Sigmoid colon (tissue), 4 donors: Measurements from ENCODE around the gene PDE11A.

ENCODE experiments used
- EP300 ChIP-seq, 4 donors: sonication (generic); formaldehyde crosslinking; IDR thresholded peaks; one replicate each; pipeline ENCODE4 v1.6.1; 2017; ENCODE audit warnings: antibody characterized with exemption in 4 of 4
- POLR2A ChIP-seq, 2 donors: fragments of 450-650 bp; IDR thresholded peaks; one replicate each; pipeline ENCODE4 v1.6.1; 2016; ENCODE audit warnings: antibody characterized with exemption in 2 of 2, mild to moderate bottlenecking in 2 of 2, moderate library complexity in 2 of 2
- POLR2AphosphoS5 ChIP-seq, 4 donors: sonication (generic); formaldehyde crosslinking; IDR thresholded peaks; one replicate each; pipeline ENCODE4 v1.6.1; 2017; ENCODE audit warnings: antibody characterized with exemption in 4 of 4
- TF ChIP-seq, protein P1 (sequence below), 4 experiments: fragments of 450-650 bp in 3 of 4; fragments of 200-600 bp in 1 of 4; IDR thresholded peaks; one replicate each; pipeline ENCODE4 v1.5.1; 2016 to 2019; ENCODE audit warnings: antibody characterized with exemption in 4 of 4, mild to moderate bottlenecking in 3 of 4, moderate library complexity in 2 of 4

DNA sequence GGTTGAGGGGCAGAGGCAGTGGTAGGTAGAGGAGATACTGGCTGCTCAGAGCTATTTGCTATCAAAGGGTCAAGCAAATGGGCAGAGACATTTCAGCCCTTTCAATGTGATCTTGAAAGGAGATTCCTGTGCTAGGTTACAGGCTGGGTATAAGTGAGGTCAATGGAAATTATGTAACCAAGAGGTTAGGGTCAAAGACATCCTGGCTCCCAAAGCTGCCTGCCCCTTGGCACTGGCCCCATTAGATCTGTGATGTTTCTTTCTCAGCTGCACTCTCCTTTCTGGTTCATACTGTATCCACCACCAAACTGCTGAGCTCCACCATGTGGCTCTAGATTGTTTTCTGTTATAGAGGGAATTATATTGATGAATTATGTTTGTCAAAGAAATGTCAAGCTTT lies 479.6 kb downstream of the PDE11A start:
- TF ChIP-seq, protein P1, sequence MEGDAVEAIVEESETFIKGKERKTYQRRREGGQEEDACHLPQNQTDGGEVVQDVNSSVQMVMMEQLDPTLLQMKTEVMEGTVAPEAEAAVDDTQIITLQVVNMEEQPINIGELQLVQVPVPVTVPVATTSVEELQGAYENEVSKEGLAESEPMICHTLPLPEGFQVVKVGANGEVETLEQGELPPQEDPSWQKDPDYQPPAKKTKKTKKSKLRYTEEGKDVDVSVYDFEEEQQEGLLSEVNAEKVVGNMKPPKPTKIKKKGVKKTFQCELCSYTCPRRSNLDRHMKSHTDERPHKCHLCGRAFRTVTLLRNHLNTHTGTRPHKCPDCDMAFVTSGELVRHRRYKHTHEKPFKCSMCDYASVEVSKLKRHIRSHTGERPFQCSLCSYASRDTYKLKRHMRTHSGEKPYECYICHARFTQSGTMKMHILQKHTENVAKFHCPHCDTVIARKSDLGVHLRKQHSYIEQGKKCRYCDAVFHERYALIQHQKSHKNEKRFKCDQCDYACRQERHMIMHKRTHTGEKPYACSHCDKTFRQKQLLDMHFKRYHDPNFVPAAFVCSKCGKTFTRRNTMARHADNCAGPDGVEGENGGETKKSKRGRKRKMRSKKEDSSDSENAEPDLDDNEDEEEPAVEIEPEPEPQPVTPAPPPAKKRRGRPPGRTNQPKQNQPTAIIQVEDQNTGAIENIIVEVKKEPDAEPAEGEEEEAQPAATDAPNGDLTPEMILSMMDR (IDR thresholded peaks at IDR 0.05): no peak
- TF ChIP-seq EP300 (IDR thresholded peaks at IDR 0.05): no peak
- TF ChIP-seq POLR2A (IDR thresholded peaks at IDR 0.05): no peak
- no peak for TF ChIP-seq POLR2AphosphoS5 (IDR thresholded peaks at IDR 0.05)
